Lower lobe of right lung (tissue), 2 donors: Measurements from ENCODE around the gene WDR45B. TPM values are rescaled to one million over a fixed set of nuclear protein-coding genes. Genes with fewer than 3 reads are reported as not detected.
A peak's percentile ranks its signal among the peaks of the same experiment; 100 is the strongest.

Experiments
- ATAC-seq, 2 donors: fragments of 200-7000 bp; cut with Tn5 transposase; one replicate each; pipeline ENCODE4 v1.9.1; 2020 to 2022; ENCODE audit warnings: mild to moderate bottlenecking in 2 of 2, moderate library complexity in 2 of 2
- DNase-seq: peaks from one replicate; pipeline ENCODE4 v3.0.0-alpha.2; 2020
- H3K27ac ChIP-seq: fragments of 200-600 bp; one replicate; pipeline ENCODE4 v1.8.0; 2022
- H3K27me3 ChIP-seq: fragments of 200-600 bp; one replicate; pipeline ENCODE4 v1.8.0; 2022; ENCODE audit warnings: low read depth
- H3K36me3 ChIP-seq: fragments of 200-600 bp; one replicate; pipeline ENCODE4 v1.8.0; 2022; ENCODE audit warnings: mild to moderate bottlenecking
- H3K4me1 ChIP-seq: fragments of 200-600 bp; one replicate; pipeline ENCODE4 v1.8.0; 2022
- H3K4me3 ChIP-seq: fragments of 200-600 bp; one replicate; pipeline ENCODE4 v1.8.0; 2022; ENCODE audit warnings: mild to moderate bottlenecking
- H3K9me3 ChIP-seq: fragments of 200-600 bp; one replicate; pipeline ENCODE4 v1.8.0; 2022
- CTCF ChIP-seq: fragments of 200-600 bp; IDR thresholded peaks from one replicate; pipeline ENCODE4 v1.8.0; 2022; ENCODE audit warnings: antibody characterized with exemption, mild to moderate bottlenecking
- intact Hi-C: fragments of 100-400 bp; cut with DNase I; formaldehyde crosslinking; loops from one replicate; pipeline ENCODE4 v1.11.0; 2022
- total RNA-seq: library from RNA; stranded (reverse); fragmentation: NEBNext Ultra II Directional; extraction: Animal tissue kit (Norgen Biotek cat#: 25700); gene quantifications from one replicate; pipeline ENCODE4 v1.2.1, GENCODE V29; 2021
- donor health status: DM: no; HTN: yes; CAD: no; lungs with severe emphysema.

Gene WDR45B
- total RNA-seq, 1 donor from 2014 or later, result 66.1 TPM

DNA sequence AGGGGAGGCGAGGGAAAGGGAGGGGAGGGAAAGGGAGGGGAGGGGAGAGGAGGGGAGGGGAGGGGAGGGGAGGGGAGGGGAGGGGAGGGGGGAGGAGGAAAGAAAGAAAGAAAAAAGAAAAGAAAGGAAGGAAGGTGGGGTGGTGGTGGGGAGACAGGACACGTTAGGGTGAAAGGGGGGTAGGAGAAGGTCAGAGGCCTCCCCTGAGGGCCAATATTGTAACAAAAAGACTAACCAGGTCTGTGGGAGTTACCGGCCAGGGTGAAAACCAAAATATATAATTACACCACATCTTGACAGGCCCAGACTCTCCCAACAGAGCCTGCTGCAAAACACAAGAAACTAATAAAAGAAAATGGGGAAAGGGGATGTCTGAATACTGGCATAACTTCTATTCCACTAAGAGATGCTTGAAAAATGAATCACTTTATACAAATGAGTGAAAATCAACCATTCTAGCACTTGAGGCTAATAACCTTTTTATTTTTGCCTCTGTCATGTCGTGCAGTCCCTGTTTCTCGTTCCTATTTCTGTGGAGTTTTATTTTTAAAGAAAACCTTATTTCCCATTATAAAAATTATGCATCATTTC is 10.0 kb downstream of the WDR45B start:
- DNase-seq (no peak), ATAC-seq (no peak)
- Histone ChIP-seq H3K4me1 (no peaks in the 10 kb centered on the region), H3K27me3 (no peaks in the 10 kb centered on the region), H3K9me3 (no peaks in the 10 kb centered on the region), H3K36me3 (peaks cover 57% of the 10 kb centered on the region), H3K4me3 (no peak overlapping the region), H3K27ac (no peak overlapping the region)
- intact Hi-C loops, result no loop called here
- TF ChIP-seq CTCF, result no peak

GRCh38 chr17:82636626-82637598 is 11.3 kb downstream of the WDR45B start:
- ATAC-seq, result peak in 1 of 2 donors; percentile 18

GRCh38 chr17:82633343-82633742 is 14.9 kb downstream of the WDR45B start:
- Histone ChIP-seq H3K4me3 (no peak overlapping the region), H3K27ac (no peak overlapping the region), H3K36me3 (peaks cover 44% of the 10 kb centered on the region), H3K9me3 (no peaks in the 10 kb centered on the region), H3K27me3 (no peaks in the 10 kb centered on the region), H3K4me1 (no peaks in the 10 kb centered on the region)
- ATAC-seq (no peak), DNase-seq (no peak)
- intact Hi-C loops, result no loop called here
- TF ChIP-seq CTCF, result no peak

More at GRCh38 chr17:82636626-82637598, 11.3 kb downstream of the WDR45B start:
- DNase-seq, result peak; percentile 14
- Histone ChIP-seq H3K9me3 (no peaks in the 10 kb centered on the region), H3K4me1 (no peaks in the 10 kb centered on the region), H3K27ac (no peak overlapping the region), H3K27me3 (no peaks in the 10 kb centered on the region), H3K36me3 (peaks cover 47% of the 10 kb centered on the region), H3K4me3 (no peak overlapping the region)
- intact Hi-C loops, result no loop called here
- no peak for TF ChIP-seq CTCF

- intact Hi-C loops, result no loop called here
- no peak for ATAC-seq
- H3K36me3 ChIP-seq, result peaks cover 53% of the 10 kb centered on the region
Measured at GRCh38 chr17:82632451-82632850, 15.8 kb downstream of the WDR45B start.

GRCh38 chr17:82631544-82631943 is 16.7 kb downstream of the WDR45B start:
- peaks cover 12% of the 10 kb centered on the region for H3K4me1 ChIP-seq
- H3K27me3 ChIP-seq, result no peaks in the 10 kb centered on the region
- no peaks in the 10 kb centered on the region for H3K9me3 ChIP-seq
- TF ChIP-seq CTCF, result no peak
- intact Hi-C loops, result no loop called here
- H3K36me3 ChIP-seq, result peaks cover 62% of the 10 kb centered on the region
- no peak overlapping the region for H3K27ac ChIP-seq
- no peak overlapping the region for H3K4me3 ChIP-seq
- DNase-seq (peak; percentile 6), ATAC-seq (no peak)

More at GRCh38 chr17:82632451-82632850, 15.8 kb downstream of the WDR45B start:
- TF ChIP-seq CTCF, result no peak
- no peak overlapping the region for H3K4me3 ChIP-seq
- H3K9me3 ChIP-seq, result no peaks in the 10 kb centered on the region
- H3K4me1 ChIP-seq, result peaks cover 9% of the 10 kb centered on the region
- no peaks in the 10 kb centered on the region for H3K27me3 ChIP-seq
- H3K27ac ChIP-seq, result no peak overlapping the region
- DNase-seq, result peak; percentile 29
